Stimulated activated CD8-positive, alpha-beta memory T cell treated with anti-CD3 and anti-CD28 coated beads, Interleukin-15, amount 100 ng/mL, for 48 hours (primary cell): ENCODE measurements around the gene UBE2N.

Experiments used
- DNase-seq, 2 donors: peaks; one replicate each; pipeline ENCODE4 v3.0.0-alpha.2; 2020; ENCODE audit warnings: low read depth in 2 of 2

The UBE2N gene

DNA sequence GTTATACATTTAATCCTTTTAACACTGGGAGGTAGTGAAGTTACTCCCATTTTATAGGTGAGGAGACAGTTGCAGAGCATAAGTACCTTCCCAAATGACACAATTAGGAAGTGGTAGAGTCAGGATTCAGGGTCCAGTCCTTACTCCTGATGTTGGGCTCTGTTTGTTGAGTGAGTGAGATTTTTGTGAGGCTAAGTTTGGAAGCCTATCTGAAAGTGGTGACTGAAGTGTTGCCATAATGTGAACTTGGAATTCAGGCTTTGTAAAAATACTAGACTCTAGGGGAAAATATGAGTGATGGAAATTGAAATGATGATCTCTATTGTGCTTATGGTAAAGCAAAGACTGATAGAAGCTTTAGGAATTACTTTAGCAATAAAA lies 61.8 kb downstream of the UBE2N start:
- no peak for DNase-seq

GRCh38 chr12:93379326-93379980 lies 62.3 kb downstream of the UBE2N start:
- no peak for DNase-seq

- no peak for DNase-seq
Measured at GRCh38 chr12:93378998-93379325, 62.8 kb downstream of the UBE2N start.

GRCh38 chr12:93378196-93378997 lies 63.4 kb downstream of the UBE2N start:
- peak; percentile 38 to 39 for DNase-seq

GRCh38 chr12:93377252-93378195 lies 64.2 kb downstream of the UBE2N start, which contains the start of gene NUDT4:
NUDT4 (plus strand) TSS chr12:93377925; CDS start chr12:93378323, 398 bp downstream.
- peak; percentile 95 to 96 for DNase-seq

DNA sequence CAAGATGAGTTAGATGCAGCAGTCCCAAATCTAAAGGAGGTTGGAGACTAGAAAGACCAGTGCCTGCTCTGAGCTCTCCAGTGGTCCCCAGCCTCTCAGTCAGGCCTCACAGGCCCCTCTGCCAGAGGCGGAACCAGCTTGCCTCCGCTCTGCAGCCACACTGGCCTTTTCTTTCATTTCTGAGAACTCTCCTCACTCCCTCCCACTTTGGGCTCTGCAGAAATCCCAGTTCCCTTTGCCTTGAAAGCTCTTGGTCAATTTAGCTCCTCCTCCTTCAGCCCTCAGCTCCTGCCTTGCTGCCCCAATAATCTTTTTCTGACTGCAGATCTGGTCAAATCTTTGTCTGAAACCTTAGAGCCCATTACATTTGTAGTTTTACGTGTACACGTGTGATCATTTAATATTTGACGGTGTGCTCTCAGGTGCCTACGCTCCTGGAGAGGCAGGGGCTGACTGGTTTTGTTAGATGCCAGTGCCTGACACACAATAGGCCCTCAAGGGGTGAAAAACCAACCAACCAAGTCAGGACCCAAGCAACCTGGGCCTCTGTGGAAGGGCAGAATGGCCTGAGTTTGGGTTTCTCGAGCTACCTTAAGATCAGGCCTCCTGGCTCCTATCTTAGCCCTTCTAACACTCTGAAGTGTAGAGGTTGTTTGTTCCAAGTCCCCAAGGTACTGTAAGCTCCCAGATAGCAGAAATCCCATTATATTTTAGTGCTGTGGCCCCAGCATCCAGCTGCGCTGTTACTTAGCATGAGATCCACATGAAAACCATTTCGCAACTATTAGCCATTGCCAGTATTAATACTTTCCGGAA lies 65.1 kb downstream of the UBE2N start:
- no peak for DNase-seq

GRCh38 chr12:93375906-93376305 lies 65.8 kb downstream of the UBE2N start:
- DNase-seq, result no peak

GRCh38 chr12:93373961-93374656 lies 67.6 kb downstream of the UBE2N start:
- no peak for DNase-seq

DNA sequence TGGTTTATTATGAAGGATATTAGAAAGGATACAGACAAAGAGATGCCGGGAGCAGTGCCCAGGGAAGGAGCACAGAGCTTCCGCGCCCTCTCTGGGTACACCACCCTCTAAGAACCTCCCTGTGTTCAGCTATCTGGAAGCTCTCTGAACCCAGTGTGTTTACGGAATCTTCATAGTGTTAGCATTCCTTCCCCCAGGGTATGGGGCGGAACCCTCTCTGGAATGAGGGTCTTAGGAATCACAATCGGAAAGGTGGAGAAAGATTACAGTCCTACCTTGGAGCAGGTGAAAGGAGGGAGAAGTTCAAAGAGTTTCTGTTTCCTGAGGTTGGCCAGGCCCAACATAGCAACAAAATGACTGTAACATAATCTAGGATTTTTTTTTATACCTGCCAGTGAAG lies 70.8 kb downstream of the UBE2N start:
- no peak for DNase-seq

GRCh38 chr12:93369505-93369904 lies 72.2 kb downstream of the UBE2N start:
- DNase-seq, result no peak

- DNase-seq, result no peak
Measured at GRCh38 chr12:93368766-93369165, 73.0 kb downstream of the UBE2N start.

- no peak for DNase-seq
Measured at GRCh38 chr12:93366422-93366821, 75.3 kb downstream of the UBE2N start.

GRCh38 chr12:93365616-93366405 lies 75.9 kb downstream of the UBE2N start:
- no peak for DNase-seq

DNA sequence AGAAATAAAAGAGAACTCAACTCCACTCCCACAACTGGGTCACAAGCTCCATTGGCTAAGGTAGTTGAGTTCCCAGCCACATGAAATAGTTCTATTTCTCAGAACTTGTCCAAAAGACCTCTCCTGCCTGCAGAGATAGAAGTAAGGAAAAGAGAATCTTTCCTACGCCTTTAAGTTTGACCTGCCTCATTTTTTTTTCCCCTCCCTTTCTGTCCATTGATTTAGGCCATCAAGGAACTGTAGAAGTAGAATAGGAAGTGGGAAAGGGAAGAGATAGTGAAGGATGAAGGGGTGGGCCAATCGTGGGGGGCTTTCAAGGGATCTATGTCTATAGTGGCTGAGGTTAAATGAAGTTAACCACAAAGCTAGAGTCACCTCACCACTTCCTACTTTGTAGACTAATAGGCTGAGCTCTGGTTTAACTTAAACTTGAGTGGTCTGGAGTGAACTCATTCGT lies 77.9 kb downstream of the UBE2N start:
- DNase-seq, result no peak

DNA sequence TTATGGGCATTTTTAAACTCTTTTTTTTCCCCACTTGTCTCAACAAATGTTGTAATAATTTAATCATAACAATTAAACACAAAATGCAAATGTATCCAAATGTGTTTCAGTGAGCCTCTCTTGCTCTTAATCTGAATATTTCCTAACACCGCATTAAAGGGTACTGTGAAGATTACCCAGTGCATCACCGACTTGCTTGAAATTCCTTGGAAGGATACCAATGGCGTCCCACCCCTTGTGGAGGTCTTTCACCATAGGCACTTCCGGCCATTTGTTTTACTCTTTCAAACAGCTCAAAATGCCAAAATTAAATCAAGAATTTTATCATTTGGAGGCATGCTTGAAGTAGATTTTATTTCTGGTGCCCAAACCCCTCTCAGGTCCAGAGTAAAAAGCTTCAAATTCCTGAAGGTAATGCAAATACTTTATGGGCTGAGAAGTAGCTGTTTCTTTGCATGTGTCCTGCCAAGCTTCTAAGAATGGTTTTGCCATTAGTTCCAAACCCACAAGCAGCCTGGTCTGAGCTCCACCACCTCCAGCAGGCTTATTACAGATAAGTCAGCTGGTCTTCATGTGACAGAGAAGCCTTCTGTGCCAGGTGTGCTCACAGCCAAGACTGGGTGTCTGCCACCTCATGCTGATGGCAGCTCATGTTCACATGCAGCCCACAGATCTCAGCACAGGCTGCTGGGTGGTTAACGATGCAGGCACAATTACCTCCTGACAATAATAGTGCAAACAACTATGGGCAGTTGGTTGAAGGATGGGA lies 80.4 kb downstream of the UBE2N start:
- no peak for DNase-seq

DNA sequence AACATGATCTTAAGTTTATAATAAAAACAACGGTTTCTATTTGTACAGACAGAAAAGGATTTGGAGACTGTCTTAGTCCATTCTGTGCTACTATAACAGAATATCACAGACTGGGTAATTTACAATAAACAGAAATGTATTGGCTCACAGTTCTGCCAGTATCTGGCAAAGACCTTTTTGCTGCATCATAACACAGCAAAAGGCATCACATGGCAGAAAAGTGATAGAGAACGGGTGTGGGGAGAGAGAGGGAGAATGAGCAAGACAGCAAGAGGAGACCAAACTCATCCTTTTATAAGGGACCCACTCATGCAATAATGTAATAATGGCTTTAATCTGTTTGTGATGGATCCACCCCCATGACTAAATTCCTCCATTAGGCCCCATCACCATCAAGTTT lies 81.1 kb downstream of the UBE2N start:
- no peak for DNase-seq

- no peak for DNase-seq
Measured at GRCh38 chr12:93358821-93359220, 82.9 kb downstream of the UBE2N start.

DNA sequence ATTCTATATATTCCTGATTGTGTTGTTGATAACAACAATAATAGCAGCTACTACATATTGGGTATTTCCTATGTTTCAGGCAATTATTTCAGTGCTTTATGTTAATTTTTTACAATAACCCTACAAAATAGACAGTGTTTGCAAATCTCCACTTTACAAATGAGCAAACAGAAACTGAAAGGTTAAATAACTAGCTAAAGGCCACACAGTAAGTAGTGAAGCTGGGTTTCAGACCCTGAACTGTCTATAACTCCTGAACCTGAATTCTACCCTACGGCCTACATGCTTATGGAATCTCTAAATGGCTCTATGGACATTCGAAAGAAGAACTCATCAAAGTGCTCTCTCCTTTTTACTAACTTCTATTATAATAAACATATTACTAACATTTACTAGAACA lies 83.7 kb downstream of the UBE2N start:
- DNase-seq, result no peak

DNA sequence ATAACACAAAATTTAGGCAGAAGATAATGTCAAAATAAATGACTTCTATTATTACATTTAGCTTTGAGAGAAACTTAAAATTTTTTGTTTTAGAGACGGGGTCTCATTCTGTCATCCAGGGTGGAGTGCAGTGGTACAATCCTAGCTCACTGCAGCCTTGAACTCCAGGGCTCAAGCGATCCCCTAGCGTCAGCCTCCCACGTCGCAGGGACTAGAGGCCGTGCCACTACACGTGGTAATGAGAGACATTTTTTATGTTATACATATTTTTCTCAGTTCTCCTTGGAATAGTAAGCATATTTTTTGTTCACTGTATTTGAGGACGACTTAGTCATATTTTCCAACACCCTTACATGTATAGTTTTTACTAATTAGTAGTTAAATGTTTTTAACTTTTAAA lies 85.5 kb downstream of the UBE2N start:
- DNase-seq, result no peak
